ENCODE results near the gene TTC21A. TPM values are rescaled to one million over a fixed set of nuclear protein-coding genes. Genes with fewer than 3 reads are reported as not detected.

TTC21A gene
- total RNA-seq, 1 donor from 2014 or later: 8.8 TPM

DNA sequence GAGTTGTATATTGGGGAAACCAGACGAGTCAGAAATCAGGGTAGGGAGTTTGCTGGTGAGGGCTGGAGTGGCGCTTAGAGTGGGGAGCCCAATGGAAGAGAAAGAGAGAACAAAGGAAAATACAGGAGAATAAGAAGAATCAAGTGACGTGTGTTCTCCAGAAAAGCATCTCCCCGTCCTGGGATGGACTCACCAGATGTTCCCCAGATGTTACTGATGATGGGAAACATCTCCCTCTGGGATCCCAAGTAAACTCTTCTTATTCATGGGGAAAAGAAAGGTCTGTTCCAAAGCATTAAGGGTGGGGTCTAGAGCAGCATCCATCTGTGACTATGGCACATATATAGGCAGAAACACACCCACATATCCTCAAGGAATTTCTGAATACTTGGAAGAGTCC is 48.9 kb downstream of the TTC21A start:
- DNase-seq (ENCODE audit: extremely low spot score in 2 of 2): no peak
- Histone ChIP-seq H3K4me3 (no peak overlapping the region), H3K9me3 (no peaks in the 10 kb centered on the region), H3K27me3 (no peaks in the 10 kb centered on the region), H3K27ac (no peak overlapping the region), H3K36me3 (no peaks in the 10 kb centered on the region), H3K4me1 (peaks cover 22% of the 10 kb centered on the region)
- intact Hi-C loops (cut with DNase I): no loop called here
- TF ChIP-seq POLR2AphosphoS5 (IDR thresholded peaks at IDR 0.05; ENCODE audit: insufficient read depth in 1 of 2, low read depth in 1 of 2): no peak
- TF ChIP-seq, protein P1, sequence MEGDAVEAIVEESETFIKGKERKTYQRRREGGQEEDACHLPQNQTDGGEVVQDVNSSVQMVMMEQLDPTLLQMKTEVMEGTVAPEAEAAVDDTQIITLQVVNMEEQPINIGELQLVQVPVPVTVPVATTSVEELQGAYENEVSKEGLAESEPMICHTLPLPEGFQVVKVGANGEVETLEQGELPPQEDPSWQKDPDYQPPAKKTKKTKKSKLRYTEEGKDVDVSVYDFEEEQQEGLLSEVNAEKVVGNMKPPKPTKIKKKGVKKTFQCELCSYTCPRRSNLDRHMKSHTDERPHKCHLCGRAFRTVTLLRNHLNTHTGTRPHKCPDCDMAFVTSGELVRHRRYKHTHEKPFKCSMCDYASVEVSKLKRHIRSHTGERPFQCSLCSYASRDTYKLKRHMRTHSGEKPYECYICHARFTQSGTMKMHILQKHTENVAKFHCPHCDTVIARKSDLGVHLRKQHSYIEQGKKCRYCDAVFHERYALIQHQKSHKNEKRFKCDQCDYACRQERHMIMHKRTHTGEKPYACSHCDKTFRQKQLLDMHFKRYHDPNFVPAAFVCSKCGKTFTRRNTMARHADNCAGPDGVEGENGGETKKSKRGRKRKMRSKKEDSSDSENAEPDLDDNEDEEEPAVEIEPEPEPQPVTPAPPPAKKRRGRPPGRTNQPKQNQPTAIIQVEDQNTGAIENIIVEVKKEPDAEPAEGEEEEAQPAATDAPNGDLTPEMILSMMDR (IDR thresholded peaks at IDR 0.05): no peak
- TF ChIP-seq POLR2A (IDR thresholded peaks at IDR 0.05): no peak

DNA sequence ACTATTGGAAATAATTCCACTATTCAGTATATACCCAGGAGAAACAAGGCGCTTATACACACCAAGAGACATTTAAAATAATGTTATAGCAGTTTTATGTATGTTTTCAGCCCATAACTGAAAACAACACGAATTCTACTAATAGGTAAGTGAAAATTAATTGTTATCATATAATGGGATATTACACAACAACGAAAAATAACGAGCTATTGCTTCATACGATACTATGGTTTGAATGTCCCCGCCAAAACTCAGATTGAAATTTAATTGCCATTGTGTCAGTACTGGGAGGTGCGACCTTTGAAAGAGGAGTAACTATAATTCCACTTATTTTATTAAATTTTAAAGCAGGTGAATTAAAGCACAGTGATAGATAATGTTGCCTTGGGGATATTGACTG is 49.9 kb downstream of the TTC21A start:
- H3K36me3 ChIP-seq: no peaks in the 10 kb centered on the region
- no peak overlapping the region for H3K4me3 ChIP-seq
- TF ChIP-seq POLR2A (IDR thresholded peaks at IDR 0.05) (no peak), POLR2AphosphoS5 (IDR thresholded peaks at IDR 0.05; ENCODE audit: insufficient read depth in 1 of 2, low read depth in 1 of 2) (no peak)
- TF ChIP-seq, protein P1 (IDR thresholded peaks at IDR 0.05): no peak
- intact Hi-C loops (cut with DNase I): no loop called here
- H3K27ac ChIP-seq: no peak overlapping the region
- no peaks in the 10 kb centered on the region for H3K9me3 ChIP-seq
- no peak for DNase-seq (ENCODE audit: extremely low spot score in 2 of 2)
- H3K4me1 ChIP-seq: peaks cover 13% of the 10 kb centered on the region
- H3K27me3 ChIP-seq: no peaks in the 10 kb centered on the region

DNA sequence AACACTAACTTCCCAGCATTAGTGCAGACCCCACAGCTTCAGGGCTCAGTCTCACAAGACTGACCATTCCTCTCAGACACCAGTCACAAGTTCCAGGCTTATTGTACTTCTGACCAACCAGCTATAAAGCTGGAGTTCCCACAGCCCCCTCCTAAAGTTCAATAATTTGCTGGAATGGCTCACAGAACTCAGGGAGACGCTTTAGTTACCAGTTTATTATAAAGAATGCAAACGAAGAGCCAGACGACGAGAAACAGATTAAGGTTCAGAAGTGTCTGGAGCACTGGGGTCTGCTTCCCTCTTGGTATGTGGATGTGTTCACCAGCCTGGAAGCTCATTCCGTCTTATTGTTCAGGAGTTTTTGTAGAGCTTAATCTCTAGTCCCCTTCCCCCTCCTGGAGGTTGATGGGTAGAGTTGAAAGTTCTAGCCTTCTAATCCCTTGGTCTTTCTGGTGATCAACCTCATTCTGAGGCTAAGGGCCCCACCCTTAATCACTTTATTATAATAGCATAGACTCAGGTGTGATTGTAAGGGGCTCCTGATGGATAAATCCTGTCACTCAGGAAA is 50.8 kb downstream of the TTC21A start:
- no peak for DNase-seq (ENCODE audit: extremely low spot score in 2 of 2)
- TF ChIP-seq POLR2A (IDR thresholded peaks at IDR 0.05) (no peak), POLR2AphosphoS5 (IDR thresholded peaks at IDR 0.05; ENCODE audit: insufficient read depth in 1 of 2, low read depth in 1 of 2) (no peak)
- TF ChIP-seq, protein P1 (IDR thresholded peaks at IDR 0.05): no peak
- intact Hi-C loops (cut with DNase I): no loop called here

DNA sequence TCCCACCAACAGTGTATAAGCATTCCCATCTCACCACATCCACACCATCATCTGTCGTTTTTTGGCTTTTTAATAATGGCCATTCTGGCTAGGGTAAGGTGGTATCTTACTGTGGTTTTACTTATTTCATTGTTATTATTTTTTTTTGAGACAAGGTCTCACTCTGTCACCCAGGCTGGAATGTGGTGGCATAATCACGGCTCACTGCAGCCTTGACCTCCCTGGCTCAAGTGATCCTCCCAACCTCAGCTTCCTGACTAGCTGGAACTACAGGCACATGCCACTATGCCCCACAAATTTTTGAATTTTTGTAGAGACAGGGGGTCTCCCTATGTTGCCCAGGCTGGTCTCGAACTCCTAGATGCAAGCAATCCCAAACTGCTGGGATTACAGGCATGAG is 56.9 kb downstream of the TTC21A start:
- TF ChIP-seq POLR2AphosphoS5 (IDR thresholded peaks at IDR 0.05; ENCODE audit: insufficient read depth in 1 of 2, low read depth in 1 of 2) (no peak), POLR2A (IDR thresholded peaks at IDR 0.05) (no peak)
- TF ChIP-seq, protein P1 (IDR thresholded peaks at IDR 0.05): no peak
- H3K4me1 ChIP-seq: no peaks in the 10 kb centered on the region
- no peaks in the 10 kb centered on the region for H3K27me3 ChIP-seq
- no peak overlapping the region for H3K4me3 ChIP-seq
- no peaks in the 10 kb centered on the region for H3K9me3 ChIP-seq
- no peaks in the 10 kb centered on the region for H3K36me3 ChIP-seq
- no peak overlapping the region for H3K27ac ChIP-seq
- intact Hi-C loops (cut with DNase I): no loop called here
- DNase-seq (ENCODE audit: extremely low spot score in 2 of 2): no peak

More for the DNA sequence above, 50.8 kb downstream of the TTC21A start:
- no peak overlapping the region for H3K4me3 ChIP-seq
- peaks cover 13% of the 10 kb centered on the region for H3K4me1 ChIP-seq
- H3K9me3 ChIP-seq: no peaks in the 10 kb centered on the region
- H3K27ac ChIP-seq: no peak overlapping the region
- H3K27me3 ChIP-seq: no peaks in the 10 kb centered on the region
- H3K36me3 ChIP-seq: no peaks in the 10 kb centered on the region

DNA sequence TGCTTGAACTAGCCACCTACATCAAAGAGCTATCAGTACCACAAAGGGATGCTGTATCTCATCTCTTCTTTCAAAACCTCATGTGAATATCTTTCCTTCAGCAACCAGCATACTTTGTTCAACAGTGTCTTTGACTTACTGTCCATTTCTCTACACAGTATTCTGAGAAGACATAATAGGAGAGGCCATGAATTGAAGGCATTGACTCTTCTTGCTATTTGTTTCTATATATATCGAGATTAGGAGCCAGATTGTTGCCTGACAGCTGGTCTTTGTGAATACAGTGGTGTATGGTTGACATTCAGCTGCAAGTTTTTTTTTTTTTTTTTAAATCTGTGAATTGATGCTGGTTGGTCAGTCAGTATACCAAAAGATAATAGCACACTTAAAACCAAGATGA is 58.0 kb downstream of the TTC21A start:
- intact Hi-C loops (cut with DNase I): no loop called here
- no peak for DNase-seq (ENCODE audit: extremely low spot score in 2 of 2)
- no peaks in the 10 kb centered on the region for H3K36me3 ChIP-seq
- no peak overlapping the region for H3K4me3 ChIP-seq
- no peak for TF ChIP-seq POLR2A (IDR thresholded peaks at IDR 0.05)
- TF ChIP-seq POLR2AphosphoS5 (IDR thresholded peaks at IDR 0.05; ENCODE audit: insufficient read depth in 1 of 2, low read depth in 1 of 2): no peak
- TF ChIP-seq, protein P1 (IDR thresholded peaks at IDR 0.05): no peak
- no peaks in the 10 kb centered on the region for H3K9me3 ChIP-seq
- H3K4me1 ChIP-seq: no peaks in the 10 kb centered on the region
- H3K27ac ChIP-seq: no peak overlapping the region
- no peaks in the 10 kb centered on the region for H3K27me3 ChIP-seq

Data from vagina (tissue), 2 donors.